GM06990 (cell line): ENCODE data around the gene HEPN1.

Source experiments
- DNase-seq: peaks from one replicate; pipeline ENCODE4 v3.0.0-alpha.2; 2011; ENCODE audit not compliant: insufficient read length; ENCODE audit errors: extremely low read depth
- H3K27me3 ChIP-seq: replicated peaks from 2 replicates; pipeline ENCODE4 v1.6.0; 2011; ENCODE audit warnings: low read length; ENCODE audit not compliant: control insufficient read depth, insufficient read depth
- H3K36me3 ChIP-seq: 2 replicates; pipeline ENCODE4 v1.5.1; 2011; ENCODE audit warnings: low read length; ENCODE audit not compliant: control insufficient read depth, insufficient read depth
- H3K4me3 ChIP-seq: replicated peaks from 2 replicates; pipeline ENCODE4 v1.5.1; 2011; ENCODE audit warnings: low read depth, mild to moderate bottlenecking, control low read depth, low read length
- TF ChIP-seq, protein P1 (sequence below): IDR thresholded peaks from 2 replicates; pipeline ENCODE4 v1.5.1; 2011; ENCODE audit warnings: low read length, control low read depth, mild to moderate bottlenecking, inconsistent platforms; ENCODE audit not compliant: insufficient read depth, poor library complexity, severe bottlenecking

The HEPN1 gene

DNA sequence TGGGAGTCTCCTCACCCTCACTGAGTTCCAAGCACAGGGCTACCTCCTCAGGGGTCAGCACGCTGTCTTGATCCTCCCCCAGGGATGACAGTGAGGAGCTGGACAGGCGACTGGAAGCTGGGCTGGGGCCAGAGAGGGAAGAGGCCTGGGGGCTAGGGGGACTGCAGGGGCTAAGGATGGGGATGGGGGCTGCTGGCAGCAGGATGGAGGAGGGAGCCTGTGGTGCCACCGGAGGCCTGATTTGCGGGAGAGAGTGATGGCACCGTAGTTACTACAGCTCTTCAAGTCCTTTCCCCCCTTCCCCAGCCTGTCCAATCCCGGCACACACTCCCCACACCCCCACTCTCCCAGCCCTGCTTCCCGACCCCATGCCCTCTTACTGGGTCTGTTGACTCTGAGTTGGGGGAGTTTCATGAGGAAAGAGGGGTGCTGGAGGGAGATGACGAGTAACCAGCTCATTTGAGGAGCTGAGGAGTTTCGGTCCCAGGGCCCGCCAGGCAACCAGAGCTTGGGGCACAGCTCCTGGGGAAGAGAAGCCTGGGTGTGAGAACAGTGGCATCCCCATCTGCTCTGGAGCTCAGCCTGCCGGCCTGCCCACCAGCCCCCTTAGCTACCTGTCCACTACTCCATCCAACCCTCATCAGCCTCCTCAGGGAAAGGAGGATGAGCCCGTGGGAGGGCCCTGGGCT lies 31.9 kb upstream of the HEPN1 start:
- no peak for DNase-seq
- Histone ChIP-seq H3K27me3 (no peaks in the 10 kb centered on the region; the same call in none of the 2 replicates), H3K4me3 (no peak overlapping the region), H3K36me3 (no peaks in the 10 kb centered on the region)
- TF ChIP-seq, protein P1, sequence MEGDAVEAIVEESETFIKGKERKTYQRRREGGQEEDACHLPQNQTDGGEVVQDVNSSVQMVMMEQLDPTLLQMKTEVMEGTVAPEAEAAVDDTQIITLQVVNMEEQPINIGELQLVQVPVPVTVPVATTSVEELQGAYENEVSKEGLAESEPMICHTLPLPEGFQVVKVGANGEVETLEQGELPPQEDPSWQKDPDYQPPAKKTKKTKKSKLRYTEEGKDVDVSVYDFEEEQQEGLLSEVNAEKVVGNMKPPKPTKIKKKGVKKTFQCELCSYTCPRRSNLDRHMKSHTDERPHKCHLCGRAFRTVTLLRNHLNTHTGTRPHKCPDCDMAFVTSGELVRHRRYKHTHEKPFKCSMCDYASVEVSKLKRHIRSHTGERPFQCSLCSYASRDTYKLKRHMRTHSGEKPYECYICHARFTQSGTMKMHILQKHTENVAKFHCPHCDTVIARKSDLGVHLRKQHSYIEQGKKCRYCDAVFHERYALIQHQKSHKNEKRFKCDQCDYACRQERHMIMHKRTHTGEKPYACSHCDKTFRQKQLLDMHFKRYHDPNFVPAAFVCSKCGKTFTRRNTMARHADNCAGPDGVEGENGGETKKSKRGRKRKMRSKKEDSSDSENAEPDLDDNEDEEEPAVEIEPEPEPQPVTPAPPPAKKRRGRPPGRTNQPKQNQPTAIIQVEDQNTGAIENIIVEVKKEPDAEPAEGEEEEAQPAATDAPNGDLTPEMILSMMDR = no peak

DNA sequence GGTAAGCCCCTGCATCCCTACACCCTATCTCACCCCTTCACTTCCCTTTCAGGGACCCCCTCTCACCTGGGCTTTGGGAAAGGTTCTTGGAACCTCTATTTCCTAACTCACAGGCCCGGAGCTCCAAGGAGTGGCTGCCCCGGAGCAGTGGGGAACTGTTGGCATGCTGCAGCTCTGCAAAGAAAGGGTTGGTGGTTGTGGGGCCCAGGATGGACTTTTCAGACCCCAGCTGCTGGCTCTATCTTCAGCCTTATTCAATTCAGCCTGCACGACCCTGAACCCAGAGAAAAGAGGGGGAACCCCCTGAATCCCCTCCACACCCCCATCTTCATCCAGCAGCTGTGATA lies 31.4 kb upstream of the HEPN1 start:
- no peak overlapping the region for H3K4me3 ChIP-seq
- H3K36me3 ChIP-seq = no peaks in the 10 kb centered on the region
- DNase-seq = no peak
- TF ChIP-seq, protein P1 = no peak
- H3K27me3 ChIP-seq = no peaks in the 10 kb centered on the region; the same call in none of the 2 replicates

DNA sequence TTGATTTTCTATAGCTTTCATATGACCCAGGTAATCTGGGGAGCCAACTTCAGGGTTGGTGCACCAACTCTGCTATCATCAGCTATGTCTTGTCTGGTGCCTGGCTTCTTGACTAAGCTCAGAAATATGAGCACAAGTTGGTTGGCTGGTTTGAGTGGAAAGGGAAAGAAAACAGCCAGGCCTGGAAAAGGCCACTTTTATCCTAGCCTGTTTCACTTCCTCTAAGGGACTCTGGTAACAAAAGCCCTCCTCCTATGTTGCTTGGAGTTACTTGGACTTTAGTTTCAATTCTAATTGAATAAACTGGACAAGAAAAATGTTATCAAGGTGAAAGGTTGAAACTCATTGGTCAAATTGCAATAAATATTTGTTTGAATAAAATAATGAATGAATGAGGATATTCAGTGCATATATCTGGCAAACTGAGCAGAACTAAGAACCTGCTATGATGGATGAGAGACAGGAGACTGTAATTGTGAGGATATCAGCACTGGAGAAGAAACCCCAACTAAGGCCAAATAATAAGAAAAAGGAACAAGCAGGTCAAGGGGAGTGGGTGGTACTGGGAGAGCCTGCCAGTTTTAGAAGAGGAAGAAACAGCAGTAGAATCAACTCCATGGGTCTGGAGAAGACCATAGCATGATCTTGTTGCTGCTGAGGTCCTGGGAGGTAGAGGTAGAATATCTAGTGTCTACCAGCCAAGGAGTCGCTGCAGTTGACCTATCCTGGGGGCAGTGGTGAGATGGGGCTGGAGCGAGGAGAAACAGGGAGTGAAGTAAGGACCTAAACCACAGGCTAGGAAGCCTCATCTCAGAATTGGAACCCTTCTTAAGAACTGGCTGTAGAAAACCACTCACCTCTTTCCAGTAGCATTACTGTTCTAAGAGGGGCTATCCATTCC lies 29.6 kb upstream of the HEPN1 start:
- Histone ChIP-seq H3K36me3 (no peaks in the 10 kb centered on the region), H3K4me3 (no peak overlapping the region), H3K27me3 (no peaks in the 10 kb centered on the region; the same call in none of the 2 replicates)
- TF ChIP-seq, protein P1 = no peak
- DNase-seq = no peak

DNA sequence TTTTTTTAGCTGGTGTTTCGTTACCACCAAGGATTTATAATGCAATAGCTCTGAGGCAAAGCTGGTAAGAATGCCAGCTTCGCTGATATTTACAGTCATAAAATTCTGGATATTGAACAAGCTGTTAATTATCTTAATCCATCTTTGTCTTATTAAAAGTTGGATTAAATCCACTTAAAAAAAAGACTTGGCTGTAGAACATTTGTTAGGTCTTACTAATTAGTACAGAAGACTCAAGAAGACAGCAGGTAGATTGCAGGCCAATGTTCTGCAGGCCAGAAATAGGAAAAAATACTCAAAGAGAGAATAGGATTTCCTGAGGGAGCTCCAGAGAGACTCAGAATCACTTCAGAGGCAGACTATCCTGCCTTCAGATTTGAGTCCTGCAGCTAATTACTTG lies 28.9 kb upstream of the HEPN1 start:
- TF ChIP-seq, protein P1 = no peak
- H3K36me3 ChIP-seq = no peaks in the 10 kb centered on the region
- H3K27me3 ChIP-seq = no peaks in the 10 kb centered on the region; the same call in none of the 2 replicates
- H3K4me3 ChIP-seq = no peak overlapping the region
- no peak for DNase-seq

DNA sequence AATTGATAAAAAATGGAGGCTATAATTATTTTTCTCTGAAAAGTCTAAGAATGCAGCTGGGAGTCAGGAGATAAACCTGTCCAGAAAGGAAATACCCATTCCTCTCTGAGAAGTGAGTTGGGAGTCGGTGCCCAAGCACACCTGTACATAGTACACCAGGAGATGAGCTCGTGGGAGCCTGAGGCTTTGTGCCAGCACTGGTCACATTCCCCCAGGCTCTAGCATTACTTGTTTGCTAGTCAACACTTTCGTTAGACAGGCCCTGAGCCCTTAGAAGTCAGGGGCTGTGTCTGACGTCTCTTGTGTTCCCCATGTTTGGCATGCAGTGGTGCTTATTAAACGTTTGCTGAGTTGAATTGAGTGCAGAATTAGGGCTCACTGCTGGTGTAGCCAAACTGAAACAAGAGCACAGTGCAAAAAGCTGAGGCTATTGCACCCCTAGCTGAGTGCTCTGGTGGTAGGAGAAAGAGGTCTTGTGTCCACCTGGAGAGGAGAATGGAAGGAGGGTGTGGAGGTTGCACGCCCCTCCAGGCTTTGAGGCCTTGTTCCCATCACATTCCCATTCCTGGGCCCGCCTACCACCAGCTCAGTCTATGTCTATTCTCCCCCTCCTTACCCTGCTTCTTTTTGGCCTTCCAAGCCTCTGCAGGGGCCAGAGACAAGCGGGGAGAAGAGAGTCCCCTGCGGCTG lies 28.2 kb upstream of the HEPN1 start:
- TF ChIP-seq, protein P1 = no peak
- Histone ChIP-seq H3K27me3 (no peaks in the 10 kb centered on the region; the same call in none of the 2 replicates), H3K36me3 (no peaks in the 10 kb centered on the region), H3K4me3 (no peak overlapping the region)
- DNase-seq = no peak
